Measurements from ENCODE around the gene LIMD2.

Gene LIMD2

DNA sequence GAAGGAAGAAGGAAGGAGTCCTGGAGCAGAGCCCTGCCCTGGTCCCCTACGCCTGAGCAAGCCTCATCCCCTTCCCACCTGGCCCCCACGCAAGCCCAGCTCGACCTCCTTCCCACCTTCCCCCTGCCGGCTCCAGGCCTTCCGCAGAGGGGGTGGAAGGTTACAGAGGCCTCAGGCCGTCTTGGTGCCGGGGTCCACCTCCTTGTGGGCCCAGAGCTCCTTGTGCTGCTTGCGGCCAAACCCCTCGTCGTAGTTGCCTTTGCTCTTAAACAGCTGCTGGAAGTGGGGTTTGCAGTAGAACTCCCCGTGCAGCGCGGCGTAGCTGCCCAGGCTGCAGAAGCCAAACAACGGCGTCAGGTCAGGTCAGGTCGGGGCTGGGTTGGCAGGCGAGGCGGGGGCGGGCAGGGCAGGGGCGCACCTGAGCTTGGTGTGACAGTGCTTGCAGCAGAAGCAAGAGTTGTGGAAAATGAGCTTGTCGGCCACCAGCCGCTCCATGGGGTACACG, 1.5 kb downstream of the LIMD2 start:
- H3K27me3 ChIP-seq (ENCODE audit: insufficient read depth, poor library complexity, severe bottlenecking), result no peaks in the 10 kb centered on the region
- TF ChIP-seq, protein P1, sequence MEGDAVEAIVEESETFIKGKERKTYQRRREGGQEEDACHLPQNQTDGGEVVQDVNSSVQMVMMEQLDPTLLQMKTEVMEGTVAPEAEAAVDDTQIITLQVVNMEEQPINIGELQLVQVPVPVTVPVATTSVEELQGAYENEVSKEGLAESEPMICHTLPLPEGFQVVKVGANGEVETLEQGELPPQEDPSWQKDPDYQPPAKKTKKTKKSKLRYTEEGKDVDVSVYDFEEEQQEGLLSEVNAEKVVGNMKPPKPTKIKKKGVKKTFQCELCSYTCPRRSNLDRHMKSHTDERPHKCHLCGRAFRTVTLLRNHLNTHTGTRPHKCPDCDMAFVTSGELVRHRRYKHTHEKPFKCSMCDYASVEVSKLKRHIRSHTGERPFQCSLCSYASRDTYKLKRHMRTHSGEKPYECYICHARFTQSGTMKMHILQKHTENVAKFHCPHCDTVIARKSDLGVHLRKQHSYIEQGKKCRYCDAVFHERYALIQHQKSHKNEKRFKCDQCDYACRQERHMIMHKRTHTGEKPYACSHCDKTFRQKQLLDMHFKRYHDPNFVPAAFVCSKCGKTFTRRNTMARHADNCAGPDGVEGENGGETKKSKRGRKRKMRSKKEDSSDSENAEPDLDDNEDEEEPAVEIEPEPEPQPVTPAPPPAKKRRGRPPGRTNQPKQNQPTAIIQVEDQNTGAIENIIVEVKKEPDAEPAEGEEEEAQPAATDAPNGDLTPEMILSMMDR (IDR thresholded peaks at IDR 0.05; ENCODE audit: insufficient read depth, low read length), result no peak
- TF ChIP-seq GABPA (IDR thresholded peaks at IDR 0.05; ENCODE audit: low read depth), result no peak
- TF ChIP-seq REST (IDR thresholded peaks at IDR 0.05; ENCODE audit: insufficient replicate concordance, low read depth), result no peak
- no peak for TF ChIP-seq POLR2AphosphoS5 (IDR thresholded peaks at IDR 0.05; ENCODE audit: low read depth)
- TF ChIP-seq SPI1 (IDR thresholded peaks at IDR 0.05; ENCODE audit: borderline replicate concordance, low read depth), result no peak
- peak overlapping the region; percentile 80 for H3K4me3 ChIP-seq (replicated peaks; ENCODE audit: insufficient read depth, low read length)
- peak in 1 of 2 experiments; percentile 19 for DNase-seq (ENCODE audit: low read depth in 1 of 2, low spot score in 1 of 2)
- peak overlapping the region; percentile 98 for H3K27ac ChIP-seq (replicated peaks)

DNA sequence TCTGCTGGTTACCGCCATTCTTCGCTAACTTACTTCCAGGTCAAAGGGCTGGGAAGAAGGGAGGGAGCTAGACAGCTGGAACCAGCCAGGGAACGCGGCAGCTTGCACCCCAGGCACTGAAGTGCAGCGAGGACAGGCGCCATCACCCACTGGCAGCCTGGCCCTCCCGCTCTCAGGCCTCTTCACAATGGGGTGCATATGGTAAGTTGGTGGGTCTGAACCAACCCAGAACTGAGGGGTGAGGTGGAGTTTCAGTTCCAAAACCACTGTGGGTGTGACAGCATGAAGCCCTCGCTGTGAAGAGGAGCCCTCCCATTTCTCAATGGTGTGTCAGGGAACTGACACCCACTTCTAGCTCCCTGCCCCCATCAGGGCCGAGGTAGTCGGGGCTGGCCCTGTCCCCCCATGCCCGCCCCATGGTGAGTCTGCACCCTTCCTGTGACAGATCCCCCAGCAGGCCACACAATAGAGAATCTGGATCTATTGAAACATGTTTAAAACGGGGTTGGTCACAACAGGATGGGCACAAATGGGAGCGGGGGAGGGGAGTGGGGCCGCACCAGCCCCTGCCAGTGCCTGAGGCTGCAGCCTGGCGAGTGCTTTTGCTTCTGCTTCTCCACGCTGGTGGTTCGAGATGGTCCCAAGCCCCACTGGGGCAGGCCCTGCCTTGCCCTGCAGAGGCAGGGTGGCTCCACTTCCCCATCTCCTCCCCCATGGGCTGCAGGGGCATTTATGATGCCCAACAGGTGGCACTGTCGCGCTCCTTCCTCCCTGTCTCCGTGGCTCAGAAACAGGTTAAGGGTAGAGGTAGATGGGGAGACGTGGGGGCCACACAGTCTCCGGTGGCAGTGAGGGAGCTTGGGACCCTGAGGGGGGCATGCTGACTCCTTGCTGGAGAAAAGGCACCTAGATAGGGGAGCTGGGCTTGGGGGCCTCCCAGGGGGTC, 2.3 kb downstream of the LIMD2 start:
- peak; percentile 34 for TF ChIP-seq POLR2AphosphoS5 (IDR thresholded peaks at IDR 0.05; ENCODE audit: low read depth)
- peak; percentile 97 for TF ChIP-seq SPI1 (IDR thresholded peaks at IDR 0.05; ENCODE audit: borderline replicate concordance, low read depth)
- no peak for TF ChIP-seq REST (IDR thresholded peaks at IDR 0.05; ENCODE audit: insufficient replicate concordance, low read depth)
- TF ChIP-seq, protein P1 (IDR thresholded peaks at IDR 0.05; ENCODE audit: insufficient read depth, low read length), result peak; percentile 96
- no peaks in the 10 kb centered on the region for H3K27me3 ChIP-seq (ENCODE audit: insufficient read depth, poor library complexity, severe bottlenecking)
- H3K4me3 ChIP-seq (replicated peaks; ENCODE audit: insufficient read depth, low read length), result peak overlapping the region; percentile 80
- peak overlapping the region; percentile 98 for H3K27ac ChIP-seq (replicated peaks)
- DNase-seq (ENCODE audit: low read depth in 1 of 2, low spot score in 1 of 2), result peak in 1 of 2 experiments; percentile 93

- Histone ChIP-seq H3K27me3 (ENCODE audit: insufficient read depth, poor library complexity, severe bottlenecking) (no peaks in the 10 kb centered on the region), H3K27ac (replicated peaks) (no peak overlapping the region), H3K4me3 (replicated peaks; ENCODE audit: insufficient read depth, low read length) (no peak overlapping the region)
- peak in 1 of 2 experiments; percentile 60 for DNase-seq (ENCODE audit: low read depth in 1 of 2, low spot score in 1 of 2)
- TF ChIP-seq GABPA (IDR thresholded peaks at IDR 0.05; ENCODE audit: low read depth), result no peak
- TF ChIP-seq SPI1 (IDR thresholded peaks at IDR 0.05; ENCODE audit: borderline replicate concordance, low read depth), result no peak
- TF ChIP-seq, protein P1 (IDR thresholded peaks at IDR 0.05; ENCODE audit: insufficient read depth, low read length), result peak; percentile 9
Measured at GRCh38 chr17:63696381-63696961, 3.5 kb downstream of the LIMD2 start.

Data from HL-60 (cell line).